Breast epithelium (tissue), 3 donors: ENCODE measurements around the gene MRPL54.
"Not testable (repeated sequence)": the region's sequence is repeated elsewhere in the genome, so short reads cannot be mapped to it uniquely, and the experiment has no call there.

Experiments
- POLR2A ChIP-seq: fragments of 450-650 bp; IDR thresholded peaks from one replicate; pipeline ENCODE4 v1.6.1; 2016; ENCODE audit warnings: antibody characterized with exemption, mild to moderate bottlenecking, moderate library complexity
- POLR2AphosphoS5 ChIP-seq, 3 donors: sonication (generic); formaldehyde crosslinking; IDR thresholded peaks; one replicate each; pipeline ENCODE4 v1.6.1; 2017; ENCODE audit warnings: antibody characterized with exemption in 3 of 3
- TF ChIP-seq, protein P1 (sequence below), 3 donors: fragments of 450-650 bp; IDR thresholded peaks; one replicate each; pipeline ENCODE4 v1.5.1; 2016 to 2017; ENCODE audit warnings: antibody characterized with exemption in 3 of 3, mild to moderate bottlenecking in 3 of 3, moderate library complexity in 3 of 3

- TF ChIP-seq, protein P1, sequence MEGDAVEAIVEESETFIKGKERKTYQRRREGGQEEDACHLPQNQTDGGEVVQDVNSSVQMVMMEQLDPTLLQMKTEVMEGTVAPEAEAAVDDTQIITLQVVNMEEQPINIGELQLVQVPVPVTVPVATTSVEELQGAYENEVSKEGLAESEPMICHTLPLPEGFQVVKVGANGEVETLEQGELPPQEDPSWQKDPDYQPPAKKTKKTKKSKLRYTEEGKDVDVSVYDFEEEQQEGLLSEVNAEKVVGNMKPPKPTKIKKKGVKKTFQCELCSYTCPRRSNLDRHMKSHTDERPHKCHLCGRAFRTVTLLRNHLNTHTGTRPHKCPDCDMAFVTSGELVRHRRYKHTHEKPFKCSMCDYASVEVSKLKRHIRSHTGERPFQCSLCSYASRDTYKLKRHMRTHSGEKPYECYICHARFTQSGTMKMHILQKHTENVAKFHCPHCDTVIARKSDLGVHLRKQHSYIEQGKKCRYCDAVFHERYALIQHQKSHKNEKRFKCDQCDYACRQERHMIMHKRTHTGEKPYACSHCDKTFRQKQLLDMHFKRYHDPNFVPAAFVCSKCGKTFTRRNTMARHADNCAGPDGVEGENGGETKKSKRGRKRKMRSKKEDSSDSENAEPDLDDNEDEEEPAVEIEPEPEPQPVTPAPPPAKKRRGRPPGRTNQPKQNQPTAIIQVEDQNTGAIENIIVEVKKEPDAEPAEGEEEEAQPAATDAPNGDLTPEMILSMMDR (IDR thresholded peaks at IDR 0.05): not testable (repeated sequence)
- TF ChIP-seq POLR2A; POLR2AphosphoS5 (IDR thresholded peaks at IDR 0.05): not testable (repeated sequence)
Observed at GRCh38 chr19:3758297-3758696, 4.2 kb upstream of the MRPL54 start.
